Measurements from ENCODE around the gene GK2. TPM values are rescaled to one million over a fixed set of nuclear protein-coding genes. Genes with fewer than 3 reads are reported as not detected.

GK2 gene
- total RNA-seq, 1 donor from 2014 or later: not detected

- H3K9me3 Mint-ChIP-seq (ENCODE audit: low read depth): no peaks in the 10 kb centered on the region
- TF ChIP-seq CTCF (IDR thresholded peaks at IDR 0.05): no peak
- DNase-seq (ENCODE audit: low spot score): no peak
- H3K4me3 Mint-ChIP-seq (ENCODE audit: unreplicated experiment): no peak overlapping the region
- H3K27me3 Mint-ChIP-seq (ENCODE audit: low read depth): peaks cover 10% of the 10 kb centered on the region
- H3K27ac Mint-ChIP-seq (ENCODE audit: unreplicated experiment): no peak overlapping the region
- no peaks in the 10 kb centered on the region for H3K36me3 Mint-ChIP-seq (ENCODE audit: low read depth)
- no peaks in the 10 kb centered on the region for H3K4me1 Mint-ChIP-seq (ENCODE audit: low read depth)
These were observed 11.2 kb downstream of the GK2 start for GRCh38 chr4:79396794-79397193.

- no peaks in the 10 kb centered on the region for H3K4me1 Mint-ChIP-seq (ENCODE audit: low read depth)
- H3K4me3 Mint-ChIP-seq (ENCODE audit: unreplicated experiment): no peak overlapping the region
- no peak for DNase-seq (ENCODE audit: low spot score)
- no peak for TF ChIP-seq CTCF (IDR thresholded peaks at IDR 0.05)
- H3K27me3 Mint-ChIP-seq (ENCODE audit: low read depth): peaks cover 9% of the 10 kb centered on the region
- H3K27ac Mint-ChIP-seq (ENCODE audit: unreplicated experiment): no peak overlapping the region
- H3K9me3 Mint-ChIP-seq (ENCODE audit: low read depth): no peaks in the 10 kb centered on the region
- H3K36me3 Mint-ChIP-seq (ENCODE audit: low read depth): no peaks in the 10 kb centered on the region
These were observed 12.2 kb downstream of the GK2 start for GRCh38 chr4:79395841-79396240.

- H3K27ac Mint-ChIP-seq (ENCODE audit: unreplicated experiment): no peak overlapping the region
- no peaks in the 10 kb centered on the region for H3K36me3 Mint-ChIP-seq (ENCODE audit: low read depth)
- no peak overlapping the region for H3K4me3 Mint-ChIP-seq (ENCODE audit: unreplicated experiment)
- peaks cover 6% of the 10 kb centered on the region for H3K27me3 Mint-ChIP-seq (ENCODE audit: low read depth)
- no peak for DNase-seq (ENCODE audit: low spot score)
- H3K4me1 Mint-ChIP-seq (ENCODE audit: low read depth): no peaks in the 10 kb centered on the region
- H3K9me3 Mint-ChIP-seq (ENCODE audit: low read depth): no peaks in the 10 kb centered on the region
- TF ChIP-seq CTCF (IDR thresholded peaks at IDR 0.05): no peak
These were observed 17.1 kb downstream of the GK2 start for GRCh38 chr4:79390890-79391289.

- H3K36me3 Mint-ChIP-seq (ENCODE audit: low read depth): no peaks in the 10 kb centered on the region
- no peak overlapping the region for H3K4me3 Mint-ChIP-seq (ENCODE audit: unreplicated experiment)
- no peaks in the 10 kb centered on the region for H3K4me1 Mint-ChIP-seq (ENCODE audit: low read depth)
- TF ChIP-seq CTCF (IDR thresholded peaks at IDR 0.05): no peak
- H3K27ac Mint-ChIP-seq (ENCODE audit: unreplicated experiment): no peak overlapping the region
- no peak for DNase-seq (ENCODE audit: low spot score)
- H3K27me3 Mint-ChIP-seq (ENCODE audit: low read depth): peaks cover 1% of the 10 kb centered on the region
- no peaks in the 10 kb centered on the region for H3K9me3 Mint-ChIP-seq (ENCODE audit: low read depth)
These were observed 22.4 kb downstream of the GK2 start for GRCh38 chr4:79385641-79386040.

GRCh38 chr4:79381161-79381560, 26.9 kb downstream of the GK2 start:
- Mint-ChIP-seq H3K4me1 (ENCODE audit: low read depth) (no peaks in the 10 kb centered on the region), H3K9me3 (ENCODE audit: low read depth) (no peaks in the 10 kb centered on the region), H3K4me3 (ENCODE audit: unreplicated experiment) (no peak overlapping the region), H3K27me3 (ENCODE audit: low read depth) (peaks cover 7% of the 10 kb centered on the region), H3K27ac (ENCODE audit: unreplicated experiment) (no peak overlapping the region), H3K36me3 (ENCODE audit: low read depth) (no peaks in the 10 kb centered on the region)
- DNase-seq (ENCODE audit: low spot score): no peak
- TF ChIP-seq CTCF (IDR thresholded peaks at IDR 0.05): no peak

Measured in chondrocyte (in vitro differentiated cells).